ENCODE results near the gene ATP10B. TPM values are rescaled to one million over a fixed set of nuclear protein-coding genes. Genes with fewer than 3 reads are reported as not detected.
"Not testable (repeated sequence)": the region's sequence is repeated elsewhere in the genome, so short reads cannot be mapped to it uniquely, and the experiment has no call there.

The ATP10B gene
- total and polyA plus RNA-seq, 2 of the 13 experiments (the other 11 are each of a cell fraction or from before 2014, with no cell fraction given) = not detected

- H4K20me1 ChIP-seq (ENCODE audit: insufficient read depth, low read length); H3K36me3 ChIP-seq (replicated peaks in 1 of 2; ENCODE audit: control insufficient read depth in 1 of 2, insufficient read depth in 2 of 2, low read length in 2 of 2); DNase-seq (ENCODE audit: low spot score); H2AFZ ChIP-seq (ENCODE audit: low read length); BruUV-seq (replicated peaks); H3K4me1 ChIP-seq (ENCODE audit: insufficient read depth, low read length); FAIRE-seq; H3K27ac ChIP-seq (ENCODE audit: extremely low read length, insufficient read depth, low read length); H3K9ac ChIP-seq (ENCODE audit: insufficient read depth, low read depth, low read length); H3K4me3 ChIP-seq (replicated peaks in 1 of 3; ENCODE audit: insufficient read depth in 1 of 3, low read depth in 2 of 3, low read length in 3 of 3); intact Hi-C loops (cut with micrococcal nuclease; ENCODE audit: unreplicated experiment); H3K9me3 ChIP-seq (ENCODE audit: low read length); in situ Hi-C loops (cut with HindIII; ENCODE audit: extremely low pct_ligation_motif_present, low pct_unique_long_range_greater_than_20kb); H3K27me3 ChIP-seq (ENCODE audit: control insufficient read depth in 1 of 2, insufficient read depth in 2 of 2, low read length in 2 of 2); ATAC-seq; CTCF ChIA-PET (ENCODE audit: low intra/inter-chr PET ratio, low total read pairs); H3K79me2 ChIP-seq (ENCODE audit: insufficient read depth, low read length); POLR2A ChIA-PET; TF ChIP-seq FOXA1 (IDR thresholded peaks at IDR 0.05): not testable (repeated sequence)
- TF ChIP-seq FOXA1 (CRISPR knock-in tag; IDR thresholded peaks at IDR 0.05) = peak; percentile 34; the same call in 1 of the 2 replicates
- TF ChIP-seq, protein P1, sequence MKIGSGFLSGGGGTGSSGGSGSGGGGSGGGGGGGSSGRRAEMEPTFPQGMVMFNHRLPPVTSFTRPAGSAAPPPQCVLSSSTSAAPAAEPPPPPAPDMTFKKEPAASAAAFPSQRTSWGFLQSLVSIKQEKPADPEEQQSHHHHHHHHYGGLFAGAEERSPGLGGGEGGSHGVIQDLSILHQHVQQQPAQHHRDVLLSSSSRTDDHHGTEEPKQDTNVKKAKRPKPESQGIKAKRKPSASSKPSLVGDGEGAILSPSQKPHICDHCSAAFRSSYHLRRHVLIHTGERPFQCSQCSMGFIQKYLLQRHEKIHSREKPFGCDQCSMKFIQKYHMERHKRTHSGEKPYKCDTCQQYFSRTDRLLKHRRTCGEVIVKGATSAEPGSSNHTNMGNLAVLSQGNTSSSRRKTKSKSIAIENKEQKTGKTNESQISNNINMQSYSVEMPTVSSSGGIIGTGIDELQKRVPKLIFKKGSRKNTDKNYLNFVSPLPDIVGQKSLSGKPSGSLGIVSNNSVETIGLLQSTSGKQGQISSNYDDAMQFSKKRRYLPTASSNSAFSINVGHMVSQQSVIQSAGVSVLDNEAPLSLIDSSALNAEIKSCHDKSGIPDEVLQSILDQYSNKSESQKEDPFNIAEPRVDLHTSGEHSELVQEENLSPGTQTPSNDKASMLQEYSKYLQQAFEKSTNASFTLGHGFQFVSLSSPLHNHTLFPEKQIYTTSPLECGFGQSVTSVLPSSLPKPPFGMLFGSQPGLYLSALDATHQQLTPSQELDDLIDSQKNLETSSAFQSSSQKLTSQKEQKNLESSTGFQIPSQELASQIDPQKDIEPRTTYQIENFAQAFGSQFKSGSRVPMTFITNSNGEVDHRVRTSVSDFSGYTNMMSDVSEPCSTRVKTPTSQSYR (CRISPR knock-in tag; IDR thresholded peaks at IDR 0.05; ENCODE audit: borderline replicate concordance) = peak; percentile 74
- 0 out of 2 replicates have a peak overlapping the region, but pooled peaks have one; percentile 18 for H3K4me2 ChIP-seq (ENCODE audit: low read depth, low read length)
- 79% methylated on average over 5 of the region's 21 CpGs for WGBS (ENCODE audit: low lambda C conversion rate)
These were observed 21.7 kb upstream of the ATP10B start for GRCh38 chr5:160873560-160874200.

DNA sequence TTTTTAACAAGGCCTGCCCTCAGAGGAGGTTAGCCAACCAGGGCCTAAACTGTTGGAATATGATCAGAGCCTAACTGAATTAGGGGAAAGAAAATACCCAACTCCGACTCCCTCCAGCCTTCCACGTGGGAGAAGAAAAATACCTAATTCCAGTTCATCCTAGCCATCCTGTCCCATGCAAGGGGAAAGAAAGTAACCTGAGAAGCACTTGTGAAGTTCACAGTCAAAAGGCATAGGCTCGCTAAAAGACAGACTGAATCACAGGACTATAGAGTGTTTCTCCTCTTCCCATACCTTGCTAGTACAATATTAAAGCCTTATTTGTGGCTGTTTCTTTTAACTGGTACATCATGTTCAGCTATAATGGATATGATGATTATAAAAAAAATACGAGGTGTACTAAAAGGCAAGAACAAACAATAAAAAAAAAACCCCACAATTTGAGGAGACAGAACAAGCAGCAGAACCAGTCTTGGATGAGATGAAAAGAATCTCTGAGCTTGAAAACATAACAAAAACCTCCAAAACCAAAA is 18.0 kb upstream of the ATP10B start:
- H3K27me3 ChIP-seq (ENCODE audit: control insufficient read depth in 1 of 2, insufficient read depth in 2 of 2, low read length in 2 of 2) = no peaks in the 10 kb centered on the region
- H3K9me3 ChIP-seq (ENCODE audit: low read length) = no peaks in the 10 kb centered on the region
- no peaks in the 10 kb centered on the region for H3K4me1 ChIP-seq (ENCODE audit: insufficient read depth, low read length)
- no peaks in the 10 kb centered on the region for H3K36me3 ChIP-seq (replicated peaks in 1 of 2; ENCODE audit: control insufficient read depth in 1 of 2, insufficient read depth in 2 of 2, low read length in 2 of 2)
- no peak overlapping the region for H3K4me2 ChIP-seq (ENCODE audit: low read depth, low read length)
- no peak overlapping the region for H2AFZ ChIP-seq (ENCODE audit: low read length)
- in situ Hi-C loops (cut with HindIII; ENCODE audit: extremely low pct_ligation_motif_present, low pct_unique_long_range_greater_than_20kb) (no loop called here), intact Hi-C loops (cut with micrococcal nuclease; ENCODE audit: unreplicated experiment) (no loop called here)
- DNase-seq (ENCODE audit: low spot score) (no peak), FAIRE-seq (no peak), ATAC-seq (no peak)
- no peak for TF ChIP-seq CHD4 (IDR thresholded peaks at IDR 0.05; ENCODE audit: borderline replicate concordance, low read length)
- TF ChIP-seq ZFP90 (CRISPR knock-in tag; IDR thresholded peaks at IDR 0.05; ENCODE audit: borderline replicate concordance) = no peak
- TF ChIP-seq HNRNPK (IDR thresholded peaks at IDR 0.05; ENCODE audit: low read depth, low read length, poor library complexity, severe bottlenecking) = no peak
- no peak for TF ChIP-seq ZNF557 (CRISPR knock-in tag; IDR thresholded peaks at IDR 0.05)
- TF ChIP-seq, protein P2, sequence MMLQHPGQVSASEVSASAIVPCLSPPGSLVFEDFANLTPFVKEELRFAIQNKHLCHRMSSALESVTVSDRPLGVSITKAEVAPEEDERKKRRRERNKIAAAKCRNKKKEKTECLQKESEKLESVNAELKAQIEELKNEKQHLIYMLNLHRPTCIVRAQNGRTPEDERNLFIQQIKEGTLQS (CRISPR knock-in tag; IDR thresholded peaks at IDR 0.05) = no peak
- TF ChIP-seq ZSCAN9 (CRISPR knock-in tag; IDR thresholded peaks at IDR 0.05; ENCODE audit: borderline replicate concordance) = no peak
- TF ChIP-seq NFIB (CRISPR knock-in tag; IDR thresholded peaks at IDR 0.05; ENCODE audit: borderline replicate concordance) = no peak
- no peak for TF ChIP-seq ZBTB1 (CRISPR knock-in tag; IDR thresholded peaks at IDR 0.05; ENCODE audit: borderline replicate concordance)
- no peak for TF ChIP-seq TEAD2 (CRISPR knock-in tag; IDR thresholded peaks at IDR 0.05)
- H3K9ac ChIP-seq (ENCODE audit: insufficient read depth, low read depth, low read length) = no peak overlapping the region
- 28% methylated on average over 4 of the region's 4 CpGs for WGBS (ENCODE audit: low lambda C conversion rate)
- H3K27ac ChIP-seq (ENCODE audit: extremely low read length, insufficient read depth, low read length) = no peak overlapping the region
- POLR2A ChIA-PET = no interaction called here
- H3K79me2 ChIP-seq (ENCODE audit: insufficient read depth, low read length) = no peaks in the 10 kb centered on the region
- no peak overlapping the region for H3K4me3 ChIP-seq (replicated peaks in 1 of 3; ENCODE audit: insufficient read depth in 1 of 3, low read depth in 2 of 3, low read length in 3 of 3)
- CTCF ChIA-PET (ENCODE audit: low intra/inter-chr PET ratio, low total read pairs) = no interaction called here
- H4K20me1 ChIP-seq (ENCODE audit: insufficient read depth, low read length) = no peaks in the 10 kb centered on the region
- BruUV-seq (replicated peaks) = no TSS peak
